Measurements from ENCODE around the gene TPK1.

Gene TPK1

GRCh38 chr7:144835652-144836544 lies at the start of gene TPK1:
Gene TPK1 (minus strand): TSS chr7:144836053. CDS start chr7:144835602, 451 bp downstream.
- DNase-seq, result peak; percentile 87

- no peak for DNase-seq
These were observed 49.6 kb upstream of the TPK1 start for GRCh38 chr7:144885478-144885877.

GRCh38 chr7:144884896-144885295 lies 49.0 kb upstream of the TPK1 start:
- no peak for DNase-seq

- DNase-seq, result no peak
These were observed 37.5 kb upstream of the TPK1 start for GRCh38 chr7:144873316-144873845.

- DNase-seq, result no peak
These were observed 33.2 kb upstream of the TPK1 start for GRCh38 chr7:144869082-144869481.

- DNase-seq, result no peak
These were observed 30.3 kb upstream of the TPK1 start for GRCh38 chr7:144866189-144866588.

- no peak for DNase-seq
These were observed 27.4 kb upstream of the TPK1 start for GRCh38 chr7:144863320-144863647.

GRCh38 chr7:144862612-144863319 lies 26.9 kb upstream of the TPK1 start:
- DNase-seq, result no peak

GRCh38 chr7:144859739-144860138 lies 23.9 kb upstream of the TPK1 start:
- no peak for DNase-seq

- DNase-seq, result no peak
These were observed 21.6 kb upstream of the TPK1 start for GRCh38 chr7:144857463-144857862.

GRCh38 chr7:144854839-144855424 lies 19.1 kb upstream of the TPK1 start:
- no peak for DNase-seq

- DNase-seq, result no peak
These were observed 17.7 kb upstream of the TPK1 start for GRCh38 chr7:144853542-144853941.

- no peak for DNase-seq
These were observed 12.2 kb upstream of the TPK1 start for GRCh38 chr7:144848078-144848477.

GRCh38 chr7:144842377-144842851 lies 6.6 kb upstream of the TPK1 start:
- peak in 1 of 2 donors; percentile 3 for DNase-seq

GRCh38 chr7:144836545-144836842 lies 641 bp upstream of the TPK1 start:
- DNase-seq, result no peak

GRCh38 chr7:144835155-144835611 lies 670 bp downstream of the TPK1 start:
- peak; percentile 62 to 74 for DNase-seq

- DNase-seq, result peak in 1 of 2 donors; percentile 62
These were observed 1.2 kb downstream of the TPK1 start for GRCh38 chr7:144834641-144835144.

- no peak for DNase-seq
These were observed 5.0 kb downstream of the TPK1 start for GRCh38 chr7:144830811-144831210.

- DNase-seq, result no peak
These were observed 5.6 kb downstream of the TPK1 start for GRCh38 chr7:144830024-144830785.

GRCh38 chr7:144827621-144828020 lies 8.2 kb downstream of the TPK1 start:
- no peak for DNase-seq

GRCh38 chr7:144826208-144826607 lies 9.6 kb downstream of the TPK1 start:
- no peak for DNase-seq

- DNase-seq, result no peak
These were observed 11.5 kb downstream of the TPK1 start for GRCh38 chr7:144824360-144824759.
